ENCODE measurements around the gene CADPS.

Gene CADPS

DNA sequence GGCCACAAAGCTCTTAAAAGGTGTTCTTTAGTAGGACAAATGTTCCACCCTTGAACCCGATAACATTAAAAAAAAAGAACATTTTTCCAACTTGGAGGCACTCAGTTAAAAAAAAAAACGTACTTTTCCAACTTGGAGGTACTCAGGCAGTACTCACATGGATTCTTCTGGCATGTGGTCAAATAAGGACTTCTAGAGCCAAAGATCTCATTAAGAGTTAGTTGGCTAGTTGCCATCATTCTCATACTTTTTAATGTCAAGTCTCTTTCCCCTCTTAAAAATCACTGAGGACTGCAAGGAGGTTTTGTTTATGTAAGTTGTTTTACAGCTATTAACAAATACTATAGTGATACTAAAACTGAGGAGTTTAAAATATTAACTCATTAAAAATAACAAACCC lies 101.0 kb downstream of the CADPS start:
- Histone ChIP-seq H3K79me2 (ENCODE audit: insufficient read depth, low read length) (no peaks in the 10 kb centered on the region), H3K9me2 (replicated peaks; ENCODE audit: low read depth, low read length) (no peaks in the 10 kb centered on the region), H3K4me2 (ENCODE audit: low read depth, low read length, poor library complexity, severe bottlenecking) (no peak overlapping the region), H3K9ac (ENCODE audit: low read depth, low read length, poor library complexity, severe bottlenecking) (no peak overlapping the region), H3F3A (ENCODE audit: low read depth) (no peaks in the 10 kb centered on the region), H3K4me1 (ENCODE audit: insufficient read depth, low read length, poor library complexity, severe bottlenecking) (no peaks in the 10 kb centered on the region), H4K20me1 (ENCODE audit: insufficient read depth, low read length, poor library complexity, severe bottlenecking) (no peaks in the 10 kb centered on the region), H2AFZ (ENCODE audit: low read length) (no peak overlapping the region), H3K36me3 (ENCODE audit: insufficient read depth, low read length) (no peaks in the 10 kb centered on the region), H3K4me3 (ENCODE audit: low read length, poor library complexity, severe bottlenecking) (no peak overlapping the region), H3K9me3 (ENCODE audit: insufficient read depth, low read depth, low read length) (no peaks in the 10 kb centered on the region), H3K27me3 (ENCODE audit: insufficient read depth, low read length, poor library complexity, severe bottlenecking) (no peaks in the 10 kb centered on the region)
- TF ChIP-seq, protein P1, sequence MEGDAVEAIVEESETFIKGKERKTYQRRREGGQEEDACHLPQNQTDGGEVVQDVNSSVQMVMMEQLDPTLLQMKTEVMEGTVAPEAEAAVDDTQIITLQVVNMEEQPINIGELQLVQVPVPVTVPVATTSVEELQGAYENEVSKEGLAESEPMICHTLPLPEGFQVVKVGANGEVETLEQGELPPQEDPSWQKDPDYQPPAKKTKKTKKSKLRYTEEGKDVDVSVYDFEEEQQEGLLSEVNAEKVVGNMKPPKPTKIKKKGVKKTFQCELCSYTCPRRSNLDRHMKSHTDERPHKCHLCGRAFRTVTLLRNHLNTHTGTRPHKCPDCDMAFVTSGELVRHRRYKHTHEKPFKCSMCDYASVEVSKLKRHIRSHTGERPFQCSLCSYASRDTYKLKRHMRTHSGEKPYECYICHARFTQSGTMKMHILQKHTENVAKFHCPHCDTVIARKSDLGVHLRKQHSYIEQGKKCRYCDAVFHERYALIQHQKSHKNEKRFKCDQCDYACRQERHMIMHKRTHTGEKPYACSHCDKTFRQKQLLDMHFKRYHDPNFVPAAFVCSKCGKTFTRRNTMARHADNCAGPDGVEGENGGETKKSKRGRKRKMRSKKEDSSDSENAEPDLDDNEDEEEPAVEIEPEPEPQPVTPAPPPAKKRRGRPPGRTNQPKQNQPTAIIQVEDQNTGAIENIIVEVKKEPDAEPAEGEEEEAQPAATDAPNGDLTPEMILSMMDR (conservative IDR thresholded peaks at IDR 0.05; ENCODE audit: low read length), result no peak
- no peak for TF ChIP-seq EZH2phosphoT487 (IDR thresholded peaks at IDR 0.05; ENCODE audit: borderline replicate concordance)

DNA sequence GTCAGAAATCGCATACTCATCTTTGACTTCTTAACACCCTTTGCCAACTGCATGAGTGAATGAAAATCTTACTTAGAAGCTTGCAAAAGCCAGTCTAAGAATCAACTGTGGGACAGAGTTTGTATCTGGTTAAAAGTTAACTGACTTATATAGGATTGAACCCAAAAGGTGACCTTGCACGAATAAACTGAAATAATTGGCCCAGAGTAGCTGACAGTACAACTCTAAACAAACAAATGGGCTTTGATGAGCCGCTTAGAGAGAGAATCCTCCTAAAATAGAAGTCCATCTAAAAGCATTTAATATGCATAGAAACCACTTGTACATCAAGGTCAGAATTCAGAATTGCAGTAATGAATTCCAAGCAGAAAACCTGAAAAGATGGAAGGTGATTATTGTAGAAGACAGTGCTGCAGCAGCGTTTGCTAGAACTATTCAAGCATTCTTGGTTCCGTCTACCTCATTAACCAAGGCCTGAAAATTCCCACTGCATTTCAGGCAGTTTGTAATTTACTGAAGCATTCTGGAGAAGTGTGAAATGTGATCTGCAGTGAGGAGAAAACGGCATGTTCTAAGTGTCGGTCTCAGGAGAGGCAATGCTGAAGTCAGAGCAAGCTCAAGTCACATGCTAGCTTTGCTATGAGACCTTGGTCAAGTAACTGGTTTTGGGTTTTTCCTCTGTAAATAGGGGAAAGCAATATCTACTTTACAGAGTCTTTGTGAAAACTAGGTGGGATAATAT lies 103.7 kb downstream of the CADPS start:
- Histone ChIP-seq H4K20me1 (ENCODE audit: insufficient read depth, low read length, poor library complexity, severe bottlenecking) (no peaks in the 10 kb centered on the region), H3K9me2 (replicated peaks; ENCODE audit: low read depth, low read length) (no peaks in the 10 kb centered on the region), H3F3A (ENCODE audit: low read depth) (no peaks in the 10 kb centered on the region), H2AFZ (ENCODE audit: low read length) (no peak overlapping the region), H3K36me3 (ENCODE audit: insufficient read depth, low read length) (no peaks in the 10 kb centered on the region), H3K4me2 (ENCODE audit: low read depth, low read length, poor library complexity, severe bottlenecking) (no peak overlapping the region), H3K4me1 (ENCODE audit: insufficient read depth, low read length, poor library complexity, severe bottlenecking) (no peaks in the 10 kb centered on the region), H3K4me3 (ENCODE audit: low read length, poor library complexity, severe bottlenecking) (no peak overlapping the region), H3K79me2 (ENCODE audit: insufficient read depth, low read length) (no peaks in the 10 kb centered on the region), H3K27me3 (ENCODE audit: insufficient read depth, low read length, poor library complexity, severe bottlenecking) (no peaks in the 10 kb centered on the region), H3K9ac (ENCODE audit: low read depth, low read length, poor library complexity, severe bottlenecking) (no peak overlapping the region), H3K9me3 (ENCODE audit: insufficient read depth, low read depth, low read length) (no peaks in the 10 kb centered on the region)
- TF ChIP-seq EZH2phosphoT487 (IDR thresholded peaks at IDR 0.05; ENCODE audit: borderline replicate concordance), result no peak
- TF ChIP-seq, protein P1 (conservative IDR thresholded peaks at IDR 0.05; ENCODE audit: low read length), result no peak

DNA sequence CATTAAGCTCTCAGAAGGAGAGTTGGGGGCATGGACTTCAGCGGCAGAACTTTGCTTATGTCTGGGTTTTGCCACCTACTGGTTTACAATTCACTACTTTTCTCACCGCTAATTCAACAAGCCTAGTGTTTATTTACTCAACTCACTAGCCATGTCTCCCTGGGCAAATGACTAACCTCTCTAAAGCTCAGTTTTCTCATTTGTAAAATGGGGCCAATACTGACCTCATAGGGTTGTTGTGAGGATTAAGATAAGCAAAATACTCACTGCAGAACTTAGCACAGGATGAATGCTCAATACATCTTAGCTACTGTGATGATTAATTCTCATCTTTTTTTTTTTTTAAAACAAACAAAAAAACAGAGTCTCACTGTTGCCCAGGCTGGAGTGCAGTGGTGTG lies 106.3 kb downstream of the CADPS start:
- no peaks in the 10 kb centered on the region for H4K20me1 ChIP-seq (ENCODE audit: insufficient read depth, low read length, poor library complexity, severe bottlenecking)
- no peaks in the 10 kb centered on the region for H3K36me3 ChIP-seq (ENCODE audit: insufficient read depth, low read length)
- TF ChIP-seq, protein P1 (conservative IDR thresholded peaks at IDR 0.05; ENCODE audit: low read length), result no peak
- TF ChIP-seq EZH2phosphoT487 (IDR thresholded peaks at IDR 0.05; ENCODE audit: borderline replicate concordance), result no peak
- H3K9ac ChIP-seq (ENCODE audit: low read depth, low read length, poor library complexity, severe bottlenecking), result no peak overlapping the region
- H3K9me2 ChIP-seq (replicated peaks; ENCODE audit: low read depth, low read length), result no peaks in the 10 kb centered on the region
- no peak overlapping the region for H3K4me2 ChIP-seq (ENCODE audit: low read depth, low read length, poor library complexity, severe bottlenecking)
- H3F3A ChIP-seq (ENCODE audit: low read depth), result no peaks in the 10 kb centered on the region
- H3K9me3 ChIP-seq (ENCODE audit: insufficient read depth, low read depth, low read length), result no peaks in the 10 kb centered on the region
- no peaks in the 10 kb centered on the region for H3K27me3 ChIP-seq (ENCODE audit: insufficient read depth, low read length, poor library complexity, severe bottlenecking)
- H3K79me2 ChIP-seq (ENCODE audit: insufficient read depth, low read length), result no peaks in the 10 kb centered on the region
- no peak overlapping the region for H3K4me3 ChIP-seq (ENCODE audit: low read length, poor library complexity, severe bottlenecking)
- no peaks in the 10 kb centered on the region for H3K4me1 ChIP-seq (ENCODE audit: insufficient read depth, low read length, poor library complexity, severe bottlenecking)
- no peak overlapping the region for H2AFZ ChIP-seq (ENCODE audit: low read length)

Data from Loucy (cell line).